ENCODE measurements around the gene IL17A. TPM values are rescaled to one million over a fixed set of nuclear protein-coding genes. Genes with fewer than 3 reads are reported as not detected.

IL17A gene
- total RNA-seq, 1 donor from 2014 or later, result not detected

- H3K27ac Mint-ChIP-seq, result no peak overlapping the region
- no peak for DNase-seq (ENCODE audit: low spot score, unreplicated experiment)
- no peaks in the 10 kb centered on the region for H3K36me3 Mint-ChIP-seq (ENCODE audit: insufficient read depth)
- TF ChIP-seq, protein P1, sequence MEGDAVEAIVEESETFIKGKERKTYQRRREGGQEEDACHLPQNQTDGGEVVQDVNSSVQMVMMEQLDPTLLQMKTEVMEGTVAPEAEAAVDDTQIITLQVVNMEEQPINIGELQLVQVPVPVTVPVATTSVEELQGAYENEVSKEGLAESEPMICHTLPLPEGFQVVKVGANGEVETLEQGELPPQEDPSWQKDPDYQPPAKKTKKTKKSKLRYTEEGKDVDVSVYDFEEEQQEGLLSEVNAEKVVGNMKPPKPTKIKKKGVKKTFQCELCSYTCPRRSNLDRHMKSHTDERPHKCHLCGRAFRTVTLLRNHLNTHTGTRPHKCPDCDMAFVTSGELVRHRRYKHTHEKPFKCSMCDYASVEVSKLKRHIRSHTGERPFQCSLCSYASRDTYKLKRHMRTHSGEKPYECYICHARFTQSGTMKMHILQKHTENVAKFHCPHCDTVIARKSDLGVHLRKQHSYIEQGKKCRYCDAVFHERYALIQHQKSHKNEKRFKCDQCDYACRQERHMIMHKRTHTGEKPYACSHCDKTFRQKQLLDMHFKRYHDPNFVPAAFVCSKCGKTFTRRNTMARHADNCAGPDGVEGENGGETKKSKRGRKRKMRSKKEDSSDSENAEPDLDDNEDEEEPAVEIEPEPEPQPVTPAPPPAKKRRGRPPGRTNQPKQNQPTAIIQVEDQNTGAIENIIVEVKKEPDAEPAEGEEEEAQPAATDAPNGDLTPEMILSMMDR (IDR thresholded peaks at IDR 0.05; ENCODE audit: unreplicated experiment), result no peak
- no peaks in the 10 kb centered on the region for H3K9me3 Mint-ChIP-seq (ENCODE audit: low read depth)
- peaks cover 7% of the 10 kb centered on the region for H3K4me1 Mint-ChIP-seq (ENCODE audit: low read depth)
- H3K27me3 Mint-ChIP-seq, result peaks cover 11% of the 10 kb centered on the region
- H3K4me3 Mint-ChIP-seq (ENCODE audit: low read depth), result no peak overlapping the region
These were observed 29.6 kb downstream of the IL17A start for GRCh38 chr6:52215787-52216186.

GRCh38 chr6:52216932-52217575 is 30.9 kb downstream of the IL17A start:
- Mint-ChIP-seq H3K36me3 (ENCODE audit: insufficient read depth) (no peaks in the 10 kb centered on the region), H3K9me3 (ENCODE audit: low read depth) (no peaks in the 10 kb centered on the region), H3K27me3 (peaks cover 17% of the 10 kb centered on the region), H3K4me1 (ENCODE audit: low read depth) (peaks cover 7% of the 10 kb centered on the region), H3K27ac (no peak overlapping the region), H3K4me3 (ENCODE audit: low read depth) (no peak overlapping the region)
- TF ChIP-seq, protein P1 (IDR thresholded peaks at IDR 0.05; ENCODE audit: unreplicated experiment), result no peak
- no peak for DNase-seq (ENCODE audit: low spot score, unreplicated experiment)

GRCh38 chr6:52217761-52218160 is 31.6 kb downstream of the IL17A start:
- TF ChIP-seq, protein P1 (IDR thresholded peaks at IDR 0.05; ENCODE audit: unreplicated experiment), result no peak
- peaks cover 14% of the 10 kb centered on the region for H3K27me3 Mint-ChIP-seq
- H3K4me3 Mint-ChIP-seq (ENCODE audit: low read depth), result no peak overlapping the region
- peaks cover 5% of the 10 kb centered on the region for H3K4me1 Mint-ChIP-seq (ENCODE audit: low read depth)
- H3K36me3 Mint-ChIP-seq (ENCODE audit: insufficient read depth), result no peaks in the 10 kb centered on the region
- DNase-seq (ENCODE audit: low spot score, unreplicated experiment), result no peak
- H3K27ac Mint-ChIP-seq, result no peak overlapping the region
- H3K9me3 Mint-ChIP-seq (ENCODE audit: low read depth), result no peaks in the 10 kb centered on the region

GRCh38 chr6:52221302-52221701 is 35.1 kb downstream of the IL17A start:
- no peaks in the 10 kb centered on the region for H3K9me3 Mint-ChIP-seq (ENCODE audit: low read depth)
- no peak overlapping the region for H3K4me3 Mint-ChIP-seq (ENCODE audit: low read depth)
- H3K4me1 Mint-ChIP-seq (ENCODE audit: low read depth), result no peaks in the 10 kb centered on the region
- TF ChIP-seq, protein P1 (IDR thresholded peaks at IDR 0.05; ENCODE audit: unreplicated experiment), result no peak
- no peaks in the 10 kb centered on the region for H3K36me3 Mint-ChIP-seq (ENCODE audit: insufficient read depth)
- H3K27ac Mint-ChIP-seq, result no peak overlapping the region
- peaks cover 34% of the 10 kb centered on the region for H3K27me3 Mint-ChIP-seq
- DNase-seq (ENCODE audit: low spot score, unreplicated experiment), result no peak

DNA sequence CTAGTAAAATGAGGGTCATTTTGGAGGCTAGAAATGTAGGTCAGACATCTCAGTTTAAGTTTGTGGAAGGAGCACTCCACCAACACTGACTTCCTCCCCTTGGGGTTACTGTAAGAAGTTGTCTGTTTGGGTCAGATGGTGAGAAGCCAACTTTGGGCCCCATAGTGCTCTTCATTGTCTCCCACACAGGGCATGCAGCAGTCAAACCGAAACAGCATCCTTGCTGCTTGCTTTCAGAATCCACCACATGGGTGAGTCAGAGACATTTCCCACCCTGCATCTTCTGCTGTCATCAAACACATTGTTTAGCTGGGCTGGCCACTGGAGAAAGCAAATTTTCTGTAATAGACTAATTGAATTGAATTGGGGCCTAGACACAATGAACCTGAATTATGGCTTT is 41.3 kb downstream of the IL17A start:
- H3K27me3 Mint-ChIP-seq, result peaks cover 27% of the 10 kb centered on the region
- H3K36me3 Mint-ChIP-seq (ENCODE audit: insufficient read depth), result no peaks in the 10 kb centered on the region
- no peaks in the 10 kb centered on the region for H3K9me3 Mint-ChIP-seq (ENCODE audit: low read depth)
- TF ChIP-seq, protein P1 (IDR thresholded peaks at IDR 0.05; ENCODE audit: unreplicated experiment), result no peak
- H3K27ac Mint-ChIP-seq, result no peak overlapping the region
- no peak for DNase-seq (ENCODE audit: low spot score, unreplicated experiment)
- no peaks in the 10 kb centered on the region for H3K4me1 Mint-ChIP-seq (ENCODE audit: low read depth)
- H3K4me3 Mint-ChIP-seq (ENCODE audit: low read depth), result no peak overlapping the region
